DND-41 (cell line): ENCODE measurements around the gene CD96.

Experiments used
- ATAC-seq: fragments of 200-7000 bp; cut with Tn5 transposase; 3 replicates; pipeline ENCODE4 v1.9.1; 2021; ENCODE audit warnings: low read depth; ENCODE audit not compliant: insufficient read depth
- DNase-seq: peaks from one replicate; pipeline ENCODE4 v3.0.0-alpha.2; 2020
- H2AFZ ChIP-seq: 2 replicates; pipeline ENCODE4 v1.6.0; 2012; ENCODE audit warnings: low read depth, low read length
- H3K27ac ChIP-seq: 2 replicates; pipeline ENCODE4 v1.5.1; 2012; ENCODE audit warnings: low read length, inconsistent platforms
- H3K27me3 ChIP-seq: fragments of 200-600 bp; sonication (generic); 2 replicates; pipeline ENCODE4 v1.6.0; 2012; ENCODE audit warnings: low read length, mild to moderate bottlenecking, inconsistent platforms; ENCODE audit not compliant: insufficient read depth, poor library complexity
- H3K36me3 ChIP-seq: 2 replicates; pipeline ENCODE4 v1.5.1; 2012; ENCODE audit warnings: low read length, inconsistent platforms; ENCODE audit not compliant: insufficient read depth
- H3K4me1 ChIP-seq: 2 replicates; pipeline ENCODE4 v1.5.1; 2012; ENCODE audit warnings: mild to moderate bottlenecking, low read length; ENCODE audit not compliant: insufficient read depth
- H3K4me2 ChIP-seq: 2 replicates; pipeline ENCODE4 v1.6.0; 2012; ENCODE audit warnings: mild to moderate bottlenecking, moderate library complexity, low read length, inconsistent platforms; ENCODE audit not compliant: insufficient read depth
- H3K4me3 ChIP-seq, 2 experiments: fragments of 200-600 bp in 1 of 2; shearing (Covaris generic) in 1 of 2; 2 replicates each; pipeline ENCODE4 v1.5.1; 2012 to 2016; ENCODE audit warnings: inconsistent platforms in 2 of 2, low read length in 2 of 2, mild to moderate bottlenecking in 2 of 2, low read depth in 1 of 2, moderate library complexity in 1 of 2
- H3K79me2 ChIP-seq: 2 replicates; pipeline ENCODE4 v1.6.0; 2012; ENCODE audit warnings: low read length, inconsistent platforms; ENCODE audit not compliant: insufficient read depth
- H3K9ac ChIP-seq: 2 replicates; pipeline ENCODE4 v1.6.0; 2012; ENCODE audit warnings: low read depth, mild to moderate bottlenecking, inconsistent platforms, low read length, moderate library complexity
- H3K9me3 ChIP-seq: 2 replicates; pipeline ENCODE4 v1.5.1; 2012; ENCODE audit warnings: low read length, moderate library complexity, mild to moderate bottlenecking, inconsistent platforms; ENCODE audit not compliant: insufficient read depth, severe bottlenecking
- H4K20me1 ChIP-seq: 2 replicates; pipeline ENCODE4 v1.6.0; 2012; ENCODE audit warnings: low read length; ENCODE audit not compliant: insufficient read depth
- CTCF ChIP-seq: IDR thresholded peaks from 2 replicates; pipeline ENCODE4 v1.5.1; 2012; ENCODE audit warnings: borderline replicate concordance, low read length, moderate library complexity, mild to moderate bottlenecking; ENCODE audit not compliant: poor library complexity, severe bottlenecking; ENCODE audit errors: extremely low read depth
- EZH2 ChIP-seq: IDR thresholded peaks from 3 replicates; pipeline ENCODE4 v1.6.1; 2012; ENCODE audit warnings: borderline replicate concordance, low read depth, mild to moderate bottlenecking, moderate library complexity, low read length, inconsistent platforms; ENCODE audit not compliant: severe bottlenecking

Gene CD96

GRCh38 chr3:111615880-111616279, 73.9 kb downstream of the CD96 start:
- Histone ChIP-seq H3K9ac (no peak overlapping the region), H3K27ac (peak overlapping the region; percentile 29; the same call in 1 of the 2 replicates), H3K4me1 (peaks cover 29% of the 10 kb centered on the region), H3K4me2 (no peak overlapping the region), H3K36me3 (peaks cover 84% of the 10 kb centered on the region), H3K79me2 (0 out of 2 replicates have a peak, but pooled peaks cover 2% of the 10 kb centered on the region), H3K27me3 (no peaks in the 10 kb centered on the region), H2AFZ (no peak overlapping the region), H3K9me3 (peaks cover 26% of the 10 kb centered on the region), H3K4me3 (no peak overlapping the region), H4K20me1 (no peaks in the 10 kb centered on the region)
- ATAC-seq (no peak), DNase-seq (no peak)
- no peak for TF ChIP-seq EZH2
- TF ChIP-seq CTCF = no peak

GRCh38 chr3:111616417-111617105, 74.6 kb downstream of the CD96 start:
- Histone ChIP-seq H3K4me3 (0 out of 4 replicates have a peak overlapping the region, but pooled peaks of 1 of the 2 experiments have one; percentile 8), H3K4me2 (no peak overlapping the region)
- ATAC-seq = peak; percentile 81

GRCh38 chr3:111617406-111617805, 75.4 kb downstream of the CD96 start:
- Histone ChIP-seq H3K9me3 (peaks cover 26% of the 10 kb centered on the region), H4K20me1 (no peaks in the 10 kb centered on the region), H3K4me1 (peaks cover 19% of the 10 kb centered on the region; the same call in 1 of the 2 replicates), H2AFZ (no peak overlapping the region), H3K4me2 (no peak overlapping the region), H3K9ac (no peak overlapping the region), H3K79me2 (no peaks in the 10 kb centered on the region), H3K36me3 (peaks cover 84% of the 10 kb centered on the region), H3K27me3 (no peaks in the 10 kb centered on the region), H3K27ac (no peak overlapping the region), H3K4me3 (no peak overlapping the region)
- DNase-seq = no peak
- TF ChIP-seq CTCF (no peak), EZH2 (no peak)
- no peak for ATAC-seq

More at GRCh38 chr3:111616417-111617105, 74.6 kb downstream of the CD96 start:
- Histone ChIP-seq H3K9me3 (peaks cover 26% of the 10 kb centered on the region), H3K27ac (peak overlapping the region; percentile 33; the same call in 1 of the 2 replicates), H3K36me3 (peaks cover 84% of the 10 kb centered on the region), H2AFZ (no peak overlapping the region), H3K27me3 (no peaks in the 10 kb centered on the region), H3K9ac (no peak overlapping the region), H4K20me1 (no peaks in the 10 kb centered on the region), H3K79me2 (0 out of 2 replicates have a peak, but pooled peaks cover under 1% of the 10 kb centered on the region), H3K4me1 (peaks cover 22% of the 10 kb centered on the region)
- DNase-seq = peak; percentile 53
- TF ChIP-seq EZH2 (no peak), CTCF (peak; percentile 30)
